GM12878 (cell line): ENCODE results near the gene RUFY3. TPM values are rescaled to one million over a fixed set of nuclear protein-coding genes. Genes with fewer than 3 reads are reported as not detected.

Experiments
- ATAC-seq: fragments of 200-7000 bp; cut with Tn5 transposase; 3 replicates; pipeline ENCODE4 v1.9.1; 2020; ENCODE audit warnings: mild to moderate bottlenecking, moderate library complexity
- BruUV-seq: library from RNA; stranded (reverse); fragments of 400-500 nt; replicated peaks from 2 replicates; lab custom pipeline; 2021; lab: Mats Ljungman, UMichigan
- CTCF ChIA-PET: fragments of 300-600 bp; sonication (Branson Sonifier 250); formaldehyde crosslinking; extraction: SDS; loops from one replicate; lab custom pipeline; 2021; ENCODE audit warnings: inconsistent platforms; lab: Yijun Ruan, JAX
- POLR2A ChIA-PET: fragments of 350-600 bp; formaldehyde crosslinking; extraction: SDS; loops from one replicate; lab custom pipeline; 2021; ENCODE audit warnings: inconsistent platforms; lab: Charles Lee
- RAD21 ChIA-PET: fragments of 300-600 bp; sonication (Branson Sonifier 250); formaldehyde crosslinking; loops from one replicate; lab custom pipeline; 2023; ENCODE audit warnings: antibody characterized with exemption; ENCODE audit not compliant: unreplicated experiment; lab: Charles Lee
- SMC1A ChIA-PET: fragments of 300-600 bp; sonication (Branson Sonifier 250); formaldehyde crosslinking; loops from one replicate; lab custom pipeline; 2023; ENCODE audit not compliant: unreplicated experiment, uncharacterized antibody; lab: Charles Lee
- DNase-seq: peaks from one replicate; pipeline ENCODE4 v3.0.0-alpha.2; 2011; ENCODE audit warnings: low read depth, low spot score
- FAIRE-seq: peaks from 3 replicates; lab custom pipeline; 2011; peaks lifted over from hg19 to GRCh38; lab: Jason Lieb, UNC
- H2AFZ ChIP-seq: 2 replicates; pipeline ENCODE4 v1.6.0; 2011; ENCODE audit warnings: low read depth, low read length, control low read depth; ENCODE audit not compliant: control insufficient read depth
- H3K27ac ChIP-seq: 2 replicates; pipeline ENCODE4 v1.5.1; 2011; ENCODE audit warnings: control low read depth; ENCODE audit not compliant: control insufficient read depth, insufficient read depth
- H3K27me3 ChIP-seq, 2 experiments: replicated peaks in 1 of 2; 2 replicates each; pipeline versions ENCODE4 v1.6.0 to v1.6.1; 2011; ENCODE audit warnings: low read length in 1 of 2; ENCODE audit not compliant: control insufficient read depth in 2 of 2, insufficient read depth in 2 of 2
- H3K36me3 ChIP-seq, 2 experiments: 2 replicates each; pipeline ENCODE4 v1.5.1; 2011; ENCODE audit warnings: low read length in 1 of 2; ENCODE audit not compliant: control insufficient read depth in 2 of 2, insufficient read depth in 2 of 2
- H3K4me1 ChIP-seq: 2 replicates; pipeline ENCODE4 v1.6.1; 2011; ENCODE audit warnings: mild to moderate bottlenecking, low read length, moderate library complexity, mixed read lengths; ENCODE audit not compliant: control insufficient read depth, insufficient read depth
- H3K4me2 ChIP-seq: 2 replicates; pipeline ENCODE4 v1.6.0; 2011; ENCODE audit warnings: control low read depth; ENCODE audit not compliant: control insufficient read depth, insufficient read depth
- H3K4me3 ChIP-seq: fragments of 200-600 bp; sonication (generic); 2 replicates; pipeline ENCODE4 v1.5.1; 2016
- H3K79me2 ChIP-seq: 2 replicates; pipeline ENCODE4 v1.6.0; 2011; ENCODE audit warnings: low read length; ENCODE audit not compliant: control insufficient read depth, insufficient read depth
- H3K9ac ChIP-seq: 2 replicates; pipeline ENCODE4 v1.8.0; 2011; ENCODE audit warnings: low read length, control low read depth, mixed read lengths; ENCODE audit not compliant: control insufficient read depth, insufficient read depth
- H3K9me3 ChIP-seq: replicated peaks from 3 replicates; pipeline ENCODE4 v1.5.1; 2011; ENCODE audit warnings: mild to moderate bottlenecking, low read length; ENCODE audit not compliant: control insufficient read depth, insufficient read depth
- H4K20me1 ChIP-seq: 2 replicates; pipeline ENCODE4 v1.6.0; 2011; ENCODE audit not compliant: control insufficient read depth, insufficient read depth
- CREB1 ChIP-seq: IDR thresholded peaks from 2 replicates; pipeline ENCODE4 v1.6.1; 2012; ENCODE audit warnings: low read depth, mild to moderate bottlenecking, inconsistent platforms
- NFYA ChIP-seq: IDR thresholded peaks from 2 replicates; pipeline ENCODE4 v1.6.1; 2011; ENCODE audit warnings: low read depth, mild to moderate bottlenecking, low read length, improper control_type of control experiment, borderline replicate concordance
- NR2C2 ChIP-seq: IDR thresholded peaks from 2 replicates; pipeline ENCODE4 v1.6.1; 2011; ENCODE audit warnings: borderline replicate concordance, low read depth; ENCODE audit not compliant: control insufficient read depth, insufficient read length
- PAX8 ChIP-seq: fragments of 450-650 bp; IDR thresholded peaks from 2 replicates; pipeline ENCODE4 v1.6.1; 2017; ENCODE audit warnings: mild to moderate bottlenecking, moderate library complexity
- SMAD1 ChIP-seq: fragments of 450-650 bp; IDR thresholded peaks from 2 replicates; pipeline ENCODE4 v1.6.1; 2018; ENCODE audit warnings: mild to moderate bottlenecking, low read depth; ENCODE audit not compliant: partially characterized antibody
- SMC3 ChIP-seq: IDR thresholded peaks from 2 replicates; pipeline ENCODE4 v1.6.1; 2011; ENCODE audit warnings: low read length, improper control_type of control experiment, borderline replicate concordance
- STAT3 ChIP-seq: IDR thresholded peaks from 2 replicates; pipeline ENCODE4 v1.6.1; 2011; ENCODE audit warnings: low read depth, low read length, improper control_type of control experiment
- ZNF217 ChIP-seq: fragments of 450-650 bp; IDR thresholded peaks from 2 replicates; pipeline ENCODE4 v1.6.1; 2017; ENCODE audit warnings: antibody characterized with exemption, mild to moderate bottlenecking
- ZNF24 ChIP-seq: fragments of 450-650 bp; IDR thresholded peaks from 2 replicates; pipeline ENCODE4 v1.6.1; 2017; ENCODE audit warnings: antibody characterized with exemption, mild to moderate bottlenecking
- WGBS: methylation state at CpG from one replicate; pipeline ENCODE4 v1.1.6; 2016; ENCODE audit warnings: low lambda C conversion rate; ENCODE audit not compliant: insufficient replicate concordance, insufficient coverage; ENCODE audit errors: missing lambda C conversion rate; 5-methylcytosine and 5-hydroxymethylcytosine counted together
- in situ Hi-C: fragments of 300-500 bp; cut with MboI; formaldehyde crosslinking; loops from 9 replicates; pipeline ENCODE4 v1.14.3; 2018; ENCODE audit warnings: mixed read lengths
- intact Hi-C: fragments of 100-400 bp; cut with micrococcal nuclease; formaldehyde crosslinking; loops from one replicate; pipeline ENCODE4 v1.14.2; 2022; ENCODE audit not compliant: unreplicated experiment
- polyA plus RNA-seq, 11 experiments: library from polyadenylated mRNA; depleted of rRNA in 4 of 11; unstranded in 6 of 11; stranded (reverse) in 5 of 11; fragments of >200 nt; fragmentation: Nextera tagmentation in 4 of 11; fragmentation: Illumina TruSeq in 1 of 11; extraction: Ambion mirVana in 4 of 11; extraction: Trizol in 1 of 11; gene quantifications; 1 replicate in 1 of 11; 2 replicates in 10 of 11; pipeline versions ENCODE4 v1.2.1 to v1.2.3, GENCODE V29; 2011 to 2016; ENCODE audit warnings: inconsistent platforms in 2 of 11, missing spikeins in 2 of 11, low read depth in 1 of 11
- total RNA-seq, 4 experiments: library from RNA; depleted of rRNA in 3 of 4; stranded (reverse); fragments of >200 nt in 3 of 4; fragmentation: Illumina TruSeq in 1 of 4; extraction: Trizol in 1 of 4; gene quantifications; 2 replicates each; pipeline versions ENCODE4 v1.2.1 to v1.2.3, GENCODE V29; 2013 to 2021
- TF ChIP-seq, protein P1 (sequence below): fragments of 450-650 bp; formaldehyde crosslinking; IDR thresholded peaks from 2 replicates; pipeline ENCODE4 v1.5.0; 2022; ENCODE audit warnings: mild to moderate bottlenecking, missing genetic modification characterization
- TF ChIP-seq, protein P2 (sequence below): fragments of 450-650 bp; IDR thresholded peaks from 2 replicates; pipeline ENCODE4 v1.6.1; 2017; ENCODE audit warnings: mild to moderate bottlenecking, moderate library complexity
- TF ChIP-seq, protein P3 (sequence below): IDR thresholded peaks from 2 replicates; pipeline ENCODE4 v1.6.1; 2011; ENCODE audit warnings: borderline replicate concordance, low read depth, mild to moderate bottlenecking, moderate library complexity, low read length; ENCODE audit not compliant: insufficient read depth, poor library complexity, severe bottlenecking

The RUFY3 gene
- total and polyA plus RNA-seq, 10 of the 15 experiments (the other 5 are each of a cell fraction or from before 2014, with no cell fraction given), result 5.1 to 28.3 (median 13.1) TPM

DNA sequence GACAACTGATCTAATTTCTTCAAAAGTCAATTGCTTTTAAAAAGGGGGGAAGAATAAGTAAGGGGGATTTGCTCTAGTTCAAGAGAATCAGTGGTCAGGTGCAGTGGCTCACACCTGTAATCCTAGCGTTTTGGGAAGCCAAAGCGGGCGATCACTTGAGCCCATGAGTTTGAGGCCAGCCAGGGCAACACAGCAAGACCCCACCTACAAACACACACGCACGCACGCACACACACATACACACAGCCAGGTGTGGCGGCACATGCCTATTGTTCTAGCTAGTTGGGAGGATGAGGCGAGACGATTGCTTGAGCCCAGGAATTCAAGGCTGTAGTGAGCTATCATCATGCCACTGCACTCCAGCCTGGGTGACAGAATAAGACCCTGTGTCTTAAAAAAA lies 108.3 kb downstream of the RUFY3 start:
- intact Hi-C loops, result loop anchor here (10.0 kb wide), 1 partner anchor 1285 kb away; no protein-coding TSS in a partner anchor
- Histone ChIP-seq H3K79me2 (peaks cover 11% of the 10 kb centered on the region), H3K36me3 (peaks cover 11 to 48% of the 10 kb centered on the region in 2 experiments), H3K9ac (no peak overlapping the region), H3K9me3 (no peaks in the 10 kb centered on the region), H3K27ac (no peak overlapping the region), H2AFZ (no peak overlapping the region), H3K4me3 (no peak overlapping the region), H3K4me2 (no peak overlapping the region), H3K4me1 (no peaks in the 10 kb centered on the region), H4K20me1 (no peaks in the 10 kb centered on the region), H3K27me3 (no peaks in the 10 kb centered on the region)
- WGBS, result 97% methylated on average over 9 of the region's 9 CpGs
- ChIA-PET RAD21 (no interaction called here), SMC1A (interaction anchor here (1.0 to 1.5 kb wide), 2 partner anchors 25 to 181 kb away, joined by 3 read pairs; no protein-coding TSS in a partner anchor), POLR2A (interaction anchor here (0.6 kb wide), 1 partner anchor 11 kb away, joined by 3 read pairs; no protein-coding TSS in a partner anchor), CTCF (interaction anchor here (1.0 kb wide), 1 partner anchor 176 kb away, joined by 3 read pairs; no protein-coding TSS in a partner anchor)
- FAIRE-seq (no peak), DNase-seq (no peak), ATAC-seq (no peak)
- no TSS peak for BruUV-seq
- in situ Hi-C loops, result no loop called here
- no peak for TF ChIP-seq NR2C2
- TF ChIP-seq, protein P1, sequence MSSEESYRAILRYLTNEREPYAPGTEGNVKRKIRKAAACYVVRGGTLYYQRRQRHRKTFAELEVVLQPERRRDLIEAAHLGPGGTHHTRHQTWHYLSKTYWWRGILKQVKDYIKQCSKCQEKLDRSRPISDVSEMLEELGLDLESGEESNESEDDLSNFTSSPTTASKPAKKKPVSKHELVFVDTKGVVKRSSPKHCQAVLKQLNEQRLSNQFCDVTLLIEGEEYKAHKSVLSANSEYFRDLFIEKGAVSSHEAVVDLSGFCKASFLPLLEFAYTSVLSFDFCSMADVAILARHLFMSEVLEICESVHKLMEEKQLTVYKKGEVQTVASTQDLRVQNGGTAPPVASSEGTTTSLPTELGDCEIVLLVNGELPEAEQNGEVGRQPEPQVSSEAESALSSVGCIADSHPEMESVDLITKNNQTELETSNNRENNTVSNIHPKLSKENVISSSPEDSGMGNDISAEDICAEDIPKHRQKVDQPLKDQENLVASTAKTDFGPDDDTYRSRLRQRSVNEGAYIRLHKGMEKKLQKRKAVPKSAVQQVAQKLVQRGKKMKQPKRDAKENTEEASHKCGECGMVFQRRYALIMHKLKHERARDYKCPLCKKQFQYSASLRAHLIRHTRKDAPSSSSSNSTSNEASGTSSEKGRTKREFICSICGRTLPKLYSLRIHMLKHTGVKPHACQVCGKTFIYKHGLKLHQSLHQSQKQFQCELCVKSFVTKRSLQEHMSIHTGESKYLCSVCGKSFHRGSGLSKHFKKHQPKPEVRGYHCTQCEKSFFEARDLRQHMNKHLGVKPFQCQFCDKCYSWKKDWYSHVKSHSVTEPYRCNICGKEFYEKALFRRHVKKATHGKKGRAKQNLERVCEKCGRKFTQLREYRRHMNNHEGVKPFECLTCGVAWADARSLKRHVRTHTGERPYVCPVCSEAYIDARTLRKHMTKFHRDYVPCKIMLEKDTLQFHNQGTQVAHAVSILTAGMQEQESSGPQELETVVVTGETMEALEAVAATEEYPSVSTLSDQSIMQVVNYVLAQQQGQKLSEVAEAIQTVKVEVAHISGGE (CRISPR knock-in tag), result no peak
- TF ChIP-seq ZNF217, result no peak
- TF ChIP-seq, protein P2, sequence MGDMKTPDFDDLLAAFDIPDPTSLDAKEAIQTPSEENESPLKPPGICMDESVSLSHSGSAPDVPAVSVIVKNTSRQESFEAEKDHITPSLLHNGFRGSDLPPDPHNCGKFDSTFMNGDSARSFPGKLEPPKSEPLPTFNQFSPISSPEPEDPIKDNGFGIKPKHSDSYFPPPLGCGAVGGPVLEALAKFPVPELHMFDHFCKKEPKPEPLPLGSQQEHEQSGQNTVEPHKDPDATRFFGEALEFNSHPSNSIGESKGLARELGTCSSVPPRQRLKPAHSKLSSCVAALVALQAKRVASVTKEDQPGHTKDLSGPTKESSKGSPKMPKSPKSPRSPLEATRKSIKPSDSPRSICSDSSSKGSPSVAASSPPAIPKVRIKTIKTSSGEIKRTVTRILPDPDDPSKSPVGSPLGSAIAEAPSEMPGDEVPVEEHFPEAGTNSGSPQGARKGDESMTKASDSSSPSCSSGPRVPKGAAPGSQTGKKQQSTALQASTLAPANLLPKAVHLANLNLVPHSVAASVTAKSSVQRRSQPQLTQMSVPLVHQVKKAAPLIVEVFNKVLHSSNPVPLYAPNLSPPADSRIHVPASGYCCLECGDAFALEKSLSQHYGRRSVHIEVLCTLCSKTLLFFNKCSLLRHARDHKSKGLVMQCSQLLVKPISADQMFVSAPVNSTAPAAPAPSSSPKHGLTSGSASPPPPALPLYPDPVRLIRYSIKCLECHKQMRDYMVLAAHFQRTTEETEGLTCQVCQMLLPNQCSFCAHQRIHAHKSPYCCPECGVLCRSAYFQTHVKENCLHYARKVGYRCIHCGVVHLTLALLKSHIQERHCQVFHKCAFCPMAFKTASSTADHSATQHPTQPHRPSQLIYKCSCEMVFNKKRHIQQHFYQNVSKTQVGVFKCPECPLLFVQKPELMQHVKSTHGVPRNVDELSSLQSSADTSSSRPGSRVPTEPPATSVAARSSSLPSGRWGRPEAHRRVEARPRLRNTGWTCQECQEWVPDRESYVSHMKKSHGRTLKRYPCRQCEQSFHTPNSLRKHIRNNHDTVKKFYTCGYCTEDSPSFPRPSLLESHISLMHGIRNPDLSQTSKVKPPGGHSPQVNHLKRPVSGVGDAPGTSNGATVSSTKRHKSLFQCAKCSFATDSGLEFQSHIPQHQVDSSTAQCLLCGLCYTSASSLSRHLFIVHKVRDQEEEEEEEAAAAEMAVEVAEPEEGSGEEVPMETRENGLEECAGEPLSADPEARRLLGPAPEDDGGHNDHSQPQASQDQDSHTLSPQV, result no peak
- no peak for TF ChIP-seq ZNF24
- no peak for TF ChIP-seq NFYA
- TF ChIP-seq SMC3, result no peak
- no peak for TF ChIP-seq SMAD1
- no peak for TF ChIP-seq CREB1
- no peak for TF ChIP-seq PAX8
- no peak for TF ChIP-seq STAT3
- TF ChIP-seq, protein P3, sequence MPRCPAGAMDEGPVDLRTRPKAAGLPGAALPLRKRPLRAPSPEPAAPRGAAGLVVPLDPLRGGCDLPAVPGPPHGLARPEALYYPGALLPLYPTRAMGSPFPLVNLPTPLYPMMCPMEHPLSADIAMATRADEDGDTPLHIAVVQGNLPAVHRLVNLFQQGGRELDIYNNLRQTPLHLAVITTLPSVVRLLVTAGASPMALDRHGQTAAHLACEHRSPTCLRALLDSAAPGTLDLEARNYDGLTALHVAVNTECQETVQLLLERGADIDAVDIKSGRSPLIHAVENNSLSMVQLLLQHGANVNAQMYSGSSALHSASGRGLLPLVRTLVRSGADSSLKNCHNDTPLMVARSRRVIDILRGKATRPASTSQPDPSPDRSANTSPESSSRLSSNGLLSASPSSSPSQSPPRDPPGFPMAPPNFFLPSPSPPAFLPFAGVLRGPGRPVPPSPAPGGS, result no peak
